Measurements from ENCODE around the gene GDPD4.

Gene GDPD4

DNA sequence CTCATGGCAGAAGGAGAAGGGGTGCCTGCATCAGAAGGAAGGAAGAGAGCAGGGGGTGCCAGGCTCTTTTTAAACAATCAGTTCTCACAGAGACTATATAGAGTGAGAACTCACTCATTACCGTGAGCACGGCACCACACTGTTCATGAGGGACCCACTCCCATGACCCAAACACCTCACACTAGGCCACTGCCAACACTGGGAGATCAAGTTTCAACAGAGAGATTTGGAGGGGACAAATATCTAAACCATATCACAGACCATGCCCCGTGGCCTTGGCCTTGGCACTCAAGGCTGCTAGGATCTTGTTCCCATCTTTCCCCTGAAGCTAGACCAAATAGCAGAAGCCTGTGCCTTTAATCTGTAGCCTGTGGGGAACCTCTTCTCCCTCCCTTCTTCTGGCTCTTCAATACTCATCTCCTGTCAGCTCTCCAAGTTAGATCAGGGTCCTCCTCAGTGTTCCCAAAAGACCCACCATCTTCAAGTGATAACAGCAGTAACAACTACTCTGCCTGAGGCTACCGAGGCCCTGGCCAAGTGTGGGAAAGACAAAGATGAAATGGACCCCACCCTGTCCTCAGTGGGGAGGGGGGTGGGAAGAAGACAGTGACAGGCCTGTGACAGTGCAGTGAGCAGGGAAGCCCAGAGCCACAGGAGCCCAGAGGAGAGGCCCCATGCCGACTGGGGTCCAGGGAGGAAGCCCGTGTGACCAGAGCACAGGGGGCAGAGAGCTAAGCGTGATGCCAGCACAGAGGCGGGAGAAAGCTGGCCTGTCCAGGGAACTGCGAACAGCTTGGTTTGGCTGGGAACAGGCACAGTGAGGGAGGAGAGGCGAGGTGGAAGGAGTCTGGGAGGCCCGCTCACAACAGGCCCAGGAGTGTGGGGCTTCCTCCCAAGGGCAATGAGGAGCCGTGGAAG, 100.9 kb downstream of the GDPD4 start:
- no peak for FAIRE-seq

DNA sequence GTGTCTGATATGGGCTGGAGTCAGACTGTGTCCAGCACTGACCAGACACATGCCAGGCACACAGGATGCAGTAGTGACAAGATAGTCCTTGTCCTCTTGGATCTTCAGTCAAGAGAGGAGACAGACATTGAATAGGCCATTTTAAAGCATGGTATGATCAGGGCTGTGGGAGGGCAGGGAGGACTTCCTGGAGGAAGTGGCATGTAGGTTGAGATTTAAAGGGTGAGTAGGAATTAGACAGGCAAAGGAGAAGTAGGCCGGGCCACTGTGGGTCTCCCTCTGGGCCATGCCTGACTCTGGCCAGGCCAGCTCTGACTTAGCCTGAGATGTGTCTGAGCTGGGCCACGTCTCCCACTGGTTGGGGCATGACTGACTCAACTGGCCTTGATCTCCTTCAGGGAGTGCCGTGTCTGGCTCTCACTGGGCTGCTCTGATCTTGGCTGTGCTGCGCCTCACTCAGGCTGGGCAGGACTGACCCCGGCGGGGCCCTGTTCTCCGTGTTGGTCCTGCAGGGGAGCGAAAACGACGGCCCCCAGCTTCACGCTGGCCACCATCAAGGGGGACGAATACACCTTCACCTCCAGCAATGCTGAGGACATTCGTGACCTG, 102.2 kb downstream of the GDPD4 start:
- TF ChIP-seq POLR2A (IDR thresholded peaks at IDR 0.05; ENCODE audit: low read depth, low read length), result no peak
- DNase-seq (ENCODE audit: insufficient read length, low spot score) (no peak), FAIRE-seq (no peak)

More for the DNA sequence above, 100.9 kb downstream of the GDPD4 start:
- TF ChIP-seq POLR2A (IDR thresholded peaks at IDR 0.05; ENCODE audit: low read depth, low read length), result no peak
- no peak for DNase-seq (ENCODE audit: insufficient read length, low spot score)

DNA sequence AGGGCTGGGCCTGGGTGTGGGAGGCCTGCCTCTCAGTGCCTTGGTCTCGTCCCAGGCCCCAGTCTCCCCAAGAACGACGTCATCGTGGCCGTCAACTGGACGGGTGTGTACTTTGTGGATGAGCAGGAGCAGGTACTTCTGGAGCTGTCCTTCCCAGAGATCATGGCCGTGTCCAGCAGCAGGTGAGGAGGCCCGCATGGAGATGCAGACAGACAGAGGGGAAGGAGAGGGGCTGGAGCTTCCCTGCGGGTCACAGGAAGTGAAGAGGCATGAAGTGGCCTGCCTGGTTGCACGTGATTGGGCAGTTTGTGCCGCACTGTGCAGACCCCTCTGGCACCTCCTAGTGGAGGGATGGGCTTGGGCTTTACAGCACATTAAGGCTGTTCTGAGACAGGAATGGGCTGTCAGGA, 103.0 kb downstream of the GDPD4 start:
- DNase-seq (ENCODE audit: insufficient read length, low spot score) (peak; percentile 42), FAIRE-seq (no peak)
- TF ChIP-seq POLR2A (IDR thresholded peaks at IDR 0.05; ENCODE audit: low read depth, low read length), result no peak

DNA sequence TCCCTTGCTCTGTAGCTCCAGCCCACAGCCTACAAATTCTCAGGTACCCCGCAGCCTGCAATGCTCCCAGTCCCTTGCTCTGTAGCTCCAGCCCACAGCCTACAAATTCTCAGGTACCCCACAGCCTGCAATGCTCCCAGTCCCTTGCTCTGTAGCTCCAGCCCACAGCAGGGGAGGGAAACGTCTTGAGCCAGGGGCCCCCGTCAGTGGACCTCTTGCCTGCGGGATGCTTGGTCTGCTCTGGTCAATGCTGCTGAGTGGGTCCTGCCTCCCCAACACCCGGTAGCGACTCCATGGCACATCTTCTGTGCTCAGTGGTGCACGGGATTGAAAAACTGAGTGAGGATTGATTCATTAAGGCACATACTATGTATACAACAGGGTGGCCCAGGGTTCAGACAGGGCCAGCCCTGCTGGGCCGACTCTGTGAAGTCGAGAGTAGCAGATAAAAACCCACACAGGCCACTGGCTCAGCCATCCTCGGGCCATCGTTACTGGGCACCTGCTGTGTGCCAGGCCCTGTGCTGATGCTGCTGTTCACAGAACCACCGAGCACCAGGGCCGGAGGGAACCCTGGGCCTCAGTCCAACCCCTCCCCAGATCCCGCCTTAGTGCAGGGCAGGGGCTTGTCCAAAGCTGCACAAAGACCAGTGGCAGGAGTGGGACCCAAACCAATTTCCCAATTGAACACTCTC, 103.7 kb downstream of the GDPD4 start:
- no peak for DNase-seq (ENCODE audit: insufficient read length, low spot score)
- no peak for FAIRE-seq
- no peak for TF ChIP-seq POLR2A (IDR thresholded peaks at IDR 0.05; ENCODE audit: low read depth, low read length)

DNA sequence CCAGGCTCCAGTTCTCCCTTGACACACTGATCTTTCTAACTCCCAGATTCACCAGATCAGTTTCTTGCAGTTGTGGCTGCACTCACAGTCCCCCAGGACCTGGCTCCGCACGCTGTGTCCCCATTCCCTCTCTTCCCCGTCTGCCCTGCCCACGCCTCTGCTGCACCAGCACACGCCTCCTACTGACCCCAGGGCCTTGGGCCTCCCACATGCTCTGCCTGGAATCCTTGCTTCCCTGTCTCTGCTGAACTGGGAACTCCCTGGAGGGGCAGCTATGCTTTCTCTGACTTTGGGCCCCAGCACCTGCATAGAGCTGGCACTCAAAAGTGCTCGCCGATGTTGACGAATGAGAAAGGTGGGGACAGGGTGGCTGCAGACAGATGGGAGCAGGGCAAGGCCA, 104.5 kb downstream of the GDPD4 start:
- FAIRE-seq (no peak), DNase-seq (ENCODE audit: insufficient read length, low spot score) (no peak)
- TF ChIP-seq POLR2A (IDR thresholded peaks at IDR 0.05; ENCODE audit: low read depth, low read length), result no peak

DNA sequence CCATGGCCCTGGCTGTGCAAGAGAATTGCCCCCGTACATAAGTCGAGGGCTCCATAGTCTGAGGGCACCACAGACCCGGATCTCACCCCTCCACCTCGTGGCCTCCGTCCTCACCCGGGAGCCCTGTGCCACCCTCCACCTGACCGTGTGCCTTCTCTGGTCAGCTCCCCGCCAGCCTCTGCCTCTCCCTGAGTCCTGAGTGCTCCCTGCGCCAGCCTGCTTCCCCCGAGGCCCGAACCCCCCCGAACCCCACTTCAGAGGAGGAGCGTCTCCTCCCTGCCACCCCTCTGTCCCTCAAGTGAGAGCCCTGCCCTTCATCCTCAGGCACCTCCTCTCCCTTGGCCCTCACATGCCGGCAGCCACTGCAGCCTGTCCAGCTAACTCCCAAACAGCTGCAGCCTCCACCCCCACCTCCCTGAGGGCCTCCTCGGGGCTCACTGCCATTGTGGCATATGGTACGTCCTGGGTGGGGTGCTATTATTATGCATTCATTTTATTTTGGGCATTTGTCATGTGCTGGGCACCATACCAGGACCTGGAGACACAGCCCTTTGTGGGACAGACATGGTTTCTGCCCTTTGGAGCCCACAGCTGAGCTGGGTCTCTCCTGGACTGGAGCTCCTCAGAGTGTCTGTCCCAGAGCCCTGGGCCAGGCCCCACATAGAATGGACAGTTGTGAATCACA, 106.3 kb downstream of the GDPD4 start:
- DNase-seq (ENCODE audit: insufficient read length, low spot score) (no peak), FAIRE-seq (no peak)
- TF ChIP-seq POLR2A (IDR thresholded peaks at IDR 0.05; ENCODE audit: low read depth, low read length), result no peak

DNA sequence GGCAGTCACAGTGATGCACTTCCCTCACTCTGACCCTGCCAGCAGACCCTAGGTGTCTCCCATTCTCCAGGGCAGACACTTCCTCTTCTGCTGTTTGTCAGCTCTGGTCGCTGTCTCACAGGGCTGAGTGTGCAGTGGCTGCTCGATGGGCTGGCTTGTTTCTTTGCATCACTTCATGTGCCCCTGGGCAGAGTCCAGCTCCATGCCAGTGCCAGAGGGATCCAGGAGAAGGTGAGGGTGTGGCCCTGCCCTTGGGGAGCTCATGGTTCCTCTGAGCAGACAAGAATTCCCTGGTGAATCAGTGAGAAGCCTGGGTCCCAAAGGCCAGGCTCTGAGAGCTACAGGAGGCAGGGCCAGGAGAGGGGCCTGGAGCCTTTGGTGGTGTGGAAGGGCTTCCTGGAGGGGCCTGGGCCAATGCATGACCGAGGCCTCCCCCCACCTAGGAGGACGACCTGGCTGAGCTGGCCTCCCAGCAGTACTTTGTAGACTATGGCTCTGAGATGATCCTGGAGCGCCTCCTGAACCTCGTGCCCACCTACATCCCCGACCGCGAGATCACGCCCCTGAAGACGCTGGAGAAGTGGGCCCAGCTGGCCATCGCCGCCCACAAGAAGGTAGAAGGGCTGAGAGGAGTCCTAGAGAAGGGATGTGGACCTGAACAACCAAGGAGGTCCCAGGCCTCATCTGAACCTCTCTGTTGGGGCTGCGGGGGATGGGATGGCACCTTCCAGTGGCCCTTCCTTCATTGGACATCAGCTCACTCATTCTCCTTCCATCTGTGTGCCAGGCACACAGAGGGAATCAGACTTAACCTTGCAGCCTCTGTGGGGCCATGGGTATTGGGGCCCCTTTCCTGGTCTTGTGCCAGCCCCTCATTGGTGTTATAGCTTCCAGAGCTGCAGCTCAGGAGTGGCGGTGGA, 107.3 kb downstream of the GDPD4 start:
- DNase-seq (ENCODE audit: insufficient read length, low spot score), result no peak
- no peak for FAIRE-seq
- no peak for TF ChIP-seq POLR2A (IDR thresholded peaks at IDR 0.05; ENCODE audit: low read depth, low read length)

DNA sequence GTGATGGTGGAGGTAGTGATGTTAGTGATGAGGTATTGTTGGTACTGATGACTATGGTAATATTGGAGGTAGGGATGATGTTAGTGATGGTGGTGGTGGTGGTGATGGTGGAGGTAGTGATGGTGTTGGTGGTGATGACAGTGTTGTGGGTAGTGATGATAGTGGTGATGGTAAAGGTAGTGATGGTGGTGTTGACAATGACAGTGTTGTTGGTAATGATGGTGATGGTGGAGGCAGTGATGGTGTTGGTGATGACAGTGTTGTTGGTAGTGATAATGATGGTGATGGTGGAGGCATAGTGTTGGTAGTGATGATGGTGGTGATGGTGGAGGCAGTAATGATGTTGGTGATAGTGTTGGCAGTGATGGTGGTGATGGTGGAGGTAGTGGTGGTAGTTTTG, 108.3 kb downstream of the GDPD4 start:
- DNase-seq (ENCODE audit: insufficient read length, low spot score) (no peak), FAIRE-seq (no peak)
- no peak for TF ChIP-seq POLR2A (IDR thresholded peaks at IDR 0.05; ENCODE audit: low read depth, low read length)

DNA sequence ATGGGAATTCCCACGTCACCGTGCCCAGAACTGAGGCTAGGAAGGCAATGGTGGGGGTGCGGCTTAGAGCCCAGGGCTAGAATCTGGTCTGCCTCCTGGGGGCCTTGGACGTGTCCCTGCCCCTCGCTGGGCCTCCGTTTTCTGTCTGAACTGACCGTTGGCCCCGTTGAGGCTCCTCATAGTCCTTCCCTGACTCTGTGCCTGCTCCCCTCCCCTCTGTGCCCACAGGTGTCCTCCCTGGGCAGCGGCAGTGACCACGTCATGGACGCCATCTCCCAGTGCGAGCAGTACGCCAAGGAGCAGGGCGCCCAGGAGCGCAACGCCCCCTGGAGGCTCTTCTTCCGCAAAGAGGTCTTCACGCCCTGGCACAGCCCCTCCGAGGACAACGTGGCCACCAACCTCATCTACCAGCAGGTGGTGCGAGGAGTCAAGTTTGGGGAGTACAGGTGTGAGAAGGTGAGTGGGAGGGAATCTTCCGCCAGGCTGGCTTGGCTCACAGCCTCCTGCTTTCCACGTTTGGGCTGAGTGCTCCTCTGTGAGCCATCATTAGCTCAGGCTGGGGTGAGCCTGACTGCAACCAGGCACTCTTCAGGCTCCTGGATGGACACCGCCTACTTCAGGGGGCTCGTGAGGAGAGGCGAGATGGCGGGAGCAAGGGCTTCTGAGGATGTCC, 109.5 kb downstream of the GDPD4 start:
- DNase-seq (ENCODE audit: insufficient read length, low spot score) (no peak), FAIRE-seq (no peak)
- no peak for TF ChIP-seq POLR2A (IDR thresholded peaks at IDR 0.05; ENCODE audit: low read depth, low read length)

DNA sequence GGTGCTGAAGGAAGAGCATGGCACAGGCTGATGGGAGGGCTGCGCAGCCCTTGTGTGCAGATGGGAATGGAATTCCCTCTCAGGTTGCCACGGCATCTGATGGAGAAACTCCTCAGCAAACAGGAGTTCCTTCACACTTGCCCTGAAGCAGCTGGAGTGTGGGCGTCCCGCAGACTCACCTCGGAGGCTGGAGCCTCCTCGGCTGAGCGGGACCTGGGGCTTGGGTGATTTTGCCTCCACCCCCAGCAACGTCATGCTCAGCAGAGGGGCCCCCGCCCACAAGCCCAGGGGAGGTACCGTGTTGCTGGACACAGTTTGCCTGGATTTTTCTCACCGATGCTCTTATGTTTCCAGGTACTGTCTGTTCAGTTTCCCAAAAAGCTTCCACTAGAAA, 110.1 kb downstream of the GDPD4 start:
- DNase-seq (ENCODE audit: insufficient read length, low spot score) (no peak), FAIRE-seq (no peak)

DNA sequence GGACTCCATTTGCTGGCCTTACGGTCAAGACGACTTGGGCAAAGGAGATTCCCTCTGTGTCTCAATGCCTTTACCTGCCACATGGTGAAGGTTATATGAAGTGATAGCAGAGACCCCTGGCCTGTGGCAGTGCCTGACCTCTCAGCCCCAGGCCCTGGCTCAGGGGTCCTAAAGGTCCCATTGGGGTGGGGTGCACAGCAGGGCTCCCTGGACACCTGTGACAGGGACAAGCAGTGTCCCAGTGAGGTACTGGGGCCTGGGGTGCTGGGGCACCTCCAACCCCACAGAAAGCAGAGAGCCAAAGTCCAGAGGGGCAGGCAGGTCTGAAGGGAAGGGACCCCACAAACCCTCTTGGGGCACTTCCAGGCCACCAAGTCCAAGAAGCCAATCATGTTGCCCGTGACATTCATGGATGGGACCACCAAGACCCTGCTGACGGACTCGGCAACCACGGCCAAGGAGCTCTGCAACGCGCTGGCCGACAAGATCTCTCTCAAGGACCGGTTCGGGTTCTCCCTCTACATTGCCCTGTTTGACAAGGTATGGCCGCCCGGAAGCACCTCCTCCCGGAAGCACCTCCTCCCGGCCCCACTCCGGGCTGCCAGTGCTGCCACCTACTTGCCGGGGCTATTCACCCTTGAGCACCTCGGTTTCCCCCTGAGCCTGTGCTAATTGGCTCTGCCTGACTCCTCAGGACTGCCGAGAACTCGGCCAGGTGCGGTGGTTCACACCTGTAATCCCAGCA, 111.0 kb downstream of the GDPD4 start:
- FAIRE-seq (no peak), DNase-seq (ENCODE audit: insufficient read length, low spot score) (no peak)
- TF ChIP-seq POLR2A (IDR thresholded peaks at IDR 0.05; ENCODE audit: low read depth, low read length), result no peak

More for the DNA sequence above, 110.1 kb downstream of the GDPD4 start:
- TF ChIP-seq POLR2A (IDR thresholded peaks at IDR 0.05; ENCODE audit: low read depth, low read length), result no peak
